Globus pallidus (tissue), 1 donor: ENCODE data around the gene ATG9A.

ENCODE experiments used
- DNase-seq: peaks from one replicate; pipeline ENCODE4 v3.0.0-alpha.2; 2015; ENCODE audit warnings: low spot score

The ATG9A gene

GRCh38 chr2:219252900-219253752 is 23.7 kb upstream of the ATG9A start, which contains the start of gene TUBA4B:
Gene TUBA4B (plus strand): TSS chr2:219253243. CDS start chr2:219253408, 165 bp downstream.
- no peak for DNase-seq

GRCh38 chr2:219252570-219252899 is 23.1 kb upstream of the ATG9A start:
- DNase-seq: no peak

- no peak for DNase-seq
Observed at GRCh38 chr2:219252084-219252483, 22.6 kb upstream of the ATG9A start.

GRCh38 chr2:219251656-219252055 is 22.2 kb upstream of the ATG9A start:
- no peak for DNase-seq

- no peak for DNase-seq
Observed at GRCh38 chr2:219250049-219250781, 20.8 kb upstream of the ATG9A start.

- DNase-seq: peak; percentile 72
Observed at GRCh38 chr2:219249203-219249980, 20.0 kb upstream of the ATG9A start.

- DNase-seq: no peak
Observed at GRCh38 chr2:219248845-219249202, 19.4 kb upstream of the ATG9A start.

- no peak for DNase-seq
Observed at GRCh38 chr2:219247678-219248642, 18.5 kb upstream of the ATG9A start.

- DNase-seq: no peak
Observed at GRCh38 chr2:219246559-219246958, 17.1 kb upstream of the ATG9A start.

GRCh38 chr2:219245899-219246230 is 16.4 kb upstream of the ATG9A start:
- no peak for DNase-seq

GRCh38 chr2:219245148-219245898 is 15.9 kb upstream of the ATG9A start, which contains the start of the genes GLB1L and STK16:
Gene GLB1L (minus strand): TSS chr2:219245444. CDS start chr2:219243573, 1,871 bp downstream.
Gene STK16 (plus strand): TSS chr2:219245479. CDS start chr2:219246000, 521 bp downstream.
- peak; percentile 88 for DNase-seq

GRCh38 chr2:219244789-219245147 is 15.3 kb upstream of the ATG9A start:
- DNase-seq: no peak

- DNase-seq: no peak
Observed at GRCh38 chr2:219243291-219243761, 13.9 kb upstream of the ATG9A start.

GRCh38 chr2:219234331-219234730 is 4.9 kb upstream of the ATG9A start:
- no peak for DNase-seq

GRCh38 chr2:219230059-219230540 is 664 bp upstream of the ATG9A start:
- no peak for DNase-seq

GRCh38 chr2:219228911-219229304 is 528 bp downstream of the ATG9A start:
- no peak for DNase-seq

- no peak for DNase-seq
Observed at GRCh38 chr2:219228041-219228910, 1.2 kb downstream of the ATG9A start.

- no peak for DNase-seq
Observed at GRCh38 chr2:219225350-219225749, 4.1 kb downstream of the ATG9A start.
